ENCODE results near the gene TYMP.

- TF ChIP-seq, protein P1, sequence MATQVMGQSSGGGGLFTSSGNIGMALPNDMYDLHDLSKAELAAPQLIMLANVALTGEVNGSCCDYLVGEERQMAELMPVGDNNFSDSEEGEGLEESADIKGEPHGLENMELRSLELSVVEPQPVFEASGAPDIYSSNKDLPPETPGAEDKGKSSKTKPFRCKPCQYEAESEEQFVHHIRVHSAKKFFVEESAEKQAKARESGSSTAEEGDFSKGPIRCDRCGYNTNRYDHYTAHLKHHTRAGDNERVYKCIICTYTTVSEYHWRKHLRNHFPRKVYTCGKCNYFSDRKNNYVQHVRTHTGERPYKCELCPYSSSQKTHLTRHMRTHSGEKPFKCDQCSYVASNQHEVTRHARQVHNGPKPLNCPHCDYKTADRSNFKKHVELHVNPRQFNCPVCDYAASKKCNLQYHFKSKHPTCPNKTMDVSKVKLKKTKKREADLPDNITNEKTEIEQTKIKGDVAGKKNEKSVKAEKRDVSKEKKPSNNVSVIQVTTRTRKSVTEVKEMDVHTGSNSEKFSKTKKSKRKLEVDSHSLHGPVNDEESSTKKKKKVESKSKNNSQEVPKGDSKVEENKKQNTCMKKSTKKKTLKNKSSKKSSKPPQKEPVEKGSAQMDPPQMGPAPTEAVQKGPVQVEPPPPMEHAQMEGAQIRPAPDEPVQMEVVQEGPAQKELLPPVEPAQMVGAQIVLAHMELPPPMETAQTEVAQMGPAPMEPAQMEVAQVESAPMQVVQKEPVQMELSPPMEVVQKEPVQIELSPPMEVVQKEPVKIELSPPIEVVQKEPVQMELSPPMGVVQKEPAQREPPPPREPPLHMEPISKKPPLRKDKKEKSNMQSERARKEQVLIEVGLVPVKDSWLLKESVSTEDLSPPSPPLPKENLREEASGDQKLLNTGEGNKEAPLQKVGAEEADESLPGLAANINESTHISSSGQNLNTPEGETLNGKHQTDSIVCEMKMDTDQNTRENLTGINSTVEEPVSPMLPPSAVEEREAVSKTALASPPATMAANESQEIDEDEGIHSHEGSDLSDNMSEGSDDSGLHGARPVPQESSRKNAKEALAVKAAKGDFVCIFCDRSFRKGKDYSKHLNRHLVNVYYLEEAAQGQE (IDR thresholded peaks at IDR 0.05; ENCODE audit: low read depth, low read length), result no peak
- TF ChIP-seq, protein P2, sequence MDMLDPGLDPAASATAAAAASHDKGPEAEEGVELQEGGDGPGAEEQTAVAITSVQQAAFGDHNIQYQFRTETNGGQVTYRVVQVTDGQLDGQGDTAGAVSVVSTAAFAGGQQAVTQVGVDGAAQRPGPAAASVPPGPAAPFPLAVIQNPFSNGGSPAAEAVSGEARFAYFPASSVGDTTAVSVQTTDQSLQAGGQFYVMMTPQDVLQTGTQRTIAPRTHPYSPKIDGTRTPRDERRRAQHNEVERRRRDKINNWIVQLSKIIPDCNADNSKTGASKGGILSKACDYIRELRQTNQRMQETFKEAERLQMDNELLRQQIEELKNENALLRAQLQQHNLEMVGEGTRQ (IDR thresholded peaks at IDR 0.05; ENCODE audit: borderline replicate concordance, low read depth, low read length), result no peak
- TF ChIP-seq POLR2A (IDR thresholded peaks at IDR 0.05; ENCODE audit: low read depth, low read length), result no peak
Observed at GRCh38 chr22:50504369-50505211, 25.2 kb downstream of the TYMP start.
